Measurements from ENCODE around the gene FUNDC2. TPM values are rescaled to one million over a fixed set of nuclear protein-coding genes. Genes with fewer than 3 reads are reported as not detected.
A peak's percentile ranks its signal among the peaks of the same experiment; 100 is the strongest.

The FUNDC2 gene
- total RNA-seq, 1 experiment from 2014 or later, result 98.1 TPM

- peak; percentile 27 for DNase-seq (ENCODE audit: extremely low read depth, low read depth)
These were observed 41.5 kb downstream of the FUNDC2 start for GRCh38 chrX:155068165-155068564.

- DNase-seq (ENCODE audit: extremely low read depth, low read depth), result no peak
These were observed 42.8 kb downstream of the FUNDC2 start for GRCh38 chrX:155069414-155069813.

GRCh38 chrX:155070038-155070437, 43.4 kb downstream of the FUNDC2 start:
- DNase-seq (ENCODE audit: extremely low read depth, low read depth), result no peak

- DNase-seq (ENCODE audit: extremely low read depth, low read depth), result no peak
These were observed 44.0 kb downstream of the FUNDC2 start for GRCh38 chrX:155070663-155070974.

- DNase-seq (ENCODE audit: extremely low read depth, low read depth), result peak; percentile 85
These were observed 44.5 kb downstream of the FUNDC2 start, which contains the start of the genes BRCC3, CMC4 and MTCP1 for GRCh38 chrX:155070975-155071693. Gene BRCC3, plus strand, starts transcription at chrX:155071508. Its CDS starts 20 bp downstream, at chrX:155071528. Gene CMC4, minus strand, starts transcription at chrX:155071136. Its CDS starts 7,113 bp downstream, at chrX:155064023. Gene MTCP1, minus strand, starts transcription at chrX:155071136. Its CDS starts 5,126 bp downstream, at chrX:155066010.

GRCh38 chrX:155071694-155072280, 45.1 kb downstream of the FUNDC2 start:
- no peak for DNase-seq (ENCODE audit: extremely low read depth, low read depth)

GRCh38 chrX:155086202-155086840, 59.7 kb downstream of the FUNDC2 start:
- peak; percentile 48 for DNase-seq (ENCODE audit: extremely low read depth, low read depth)

GRCh38 chrX:155086961-155087735, 60.5 kb downstream of the FUNDC2 start:
- DNase-seq (ENCODE audit: extremely low read depth, low read depth), result no peak

GRCh38 chrX:155094468-155095061, 67.9 kb downstream of the FUNDC2 start:
- peak; percentile 43 for DNase-seq (ENCODE audit: extremely low read depth, low read depth)

GRCh38 chrX:155105919-155106318, 79.3 kb downstream of the FUNDC2 start:
- no peak for DNase-seq (ENCODE audit: extremely low read depth, low read depth)

GRCh38 chrX:155108427-155108826, 81.8 kb downstream of the FUNDC2 start:
- DNase-seq (ENCODE audit: extremely low read depth, low read depth), result no peak

Other genes with a start within 250 kb of the FUNDC2 start
- gene MPP1, start 221.4 kb upstream of the FUNDC2 start, total RNA-seq (2014; rRNA removed; shearing (Covaris generic)), result 15.1 and 17.4 TPM in 2 replicates
- gene SMIM9, start 192.2 kb upstream of the FUNDC2 start, total RNA-seq (2014; rRNA removed; shearing (Covaris generic)), result not detected in 2 replicates
- gene F8A1, start 140.5 kb upstream of the FUNDC2 start, total RNA-seq (2014; rRNA removed; shearing (Covaris generic)), result 20.6 and 25.8 TPM in 2 replicates
- gene F8, start 4.1 kb upstream of the FUNDC2 start, total RNA-seq (2014; rRNA removed; shearing (Covaris generic)), result 3.4 and 5.3 TPM in 2 replicates
- gene CMC4, start 44.3 kb downstream of the FUNDC2 start, total RNA-seq (2014; rRNA removed; shearing (Covaris generic)), result 27.0 and 28.1 TPM in 2 replicates
- gene MTCP1, start 44.3 kb downstream of the FUNDC2 start, total RNA-seq (2014; rRNA removed; shearing (Covaris generic)), result 36.1 and 39.0 TPM in 2 replicates
- 12.7 and 14.4 TPM in 2 replicates for gene BRCC3, start 44.7 kb downstream of the FUNDC2 start, total RNA-seq (2014; rRNA removed; shearing (Covaris generic))
- 203 and 211 TPM in 2 replicates for gene VBP1, start 189.6 kb downstream of the FUNDC2 start, total RNA-seq (2014; rRNA removed; shearing (Covaris generic))
- gene RAB39B, start 237.6 kb downstream of the FUNDC2 start, total RNA-seq (2014; rRNA removed; shearing (Covaris generic)), result 47.7 TPM in 2 replicates